Chondrocyte (in vitro differentiated cells): ENCODE results near the gene SLC9A4. TPM values are rescaled to one million over a fixed set of nuclear protein-coding genes. Genes with fewer than 3 reads are reported as not detected.

Source experiments
- DNase-seq: peaks from one replicate; pipeline ENCODE4 v3.0.0; 2021; ENCODE audit warnings: mixed read lengths, low spot score
- H3K27ac Mint-ChIP-seq: one replicate; pipeline ENCODE4 v1.8.0; 2021; ENCODE audit warnings: mild to moderate bottlenecking, moderate library complexity, mixed read lengths; ENCODE audit not compliant: unreplicated experiment
- H3K27me3 Mint-ChIP-seq: 2 replicates; pipeline ENCODE4 v1.8.0; 2021; ENCODE audit warnings: low read depth, mixed read lengths
- H3K36me3 Mint-ChIP-seq: 2 replicates; pipeline ENCODE4 v1.8.0; 2021; ENCODE audit warnings: low read depth, mixed read lengths
- H3K4me1 Mint-ChIP-seq: 2 replicates; pipeline ENCODE4 v1.8.0; 2021; ENCODE audit warnings: low read depth, mild to moderate bottlenecking, mixed read lengths
- H3K4me3 Mint-ChIP-seq: one replicate; pipeline ENCODE4 v1.8.0; 2021; ENCODE audit warnings: mild to moderate bottlenecking, moderate library complexity, mixed read lengths; ENCODE audit not compliant: unreplicated experiment
- H3K9me3 Mint-ChIP-seq: 2 replicates; pipeline ENCODE4 v1.8.0; 2021; ENCODE audit warnings: low read depth, mixed read lengths
- total RNA-seq: library from RNA; stranded (reverse); gene quantifications from 3 replicates; pipeline ENCODE4 v1.2.1, GENCODE V29; 2021
- TF ChIP-seq, protein P1 (sequence below): fragments of 200-600 bp; sonication (generic); IDR thresholded peaks from 2 replicates; pipeline ENCODE4 v1.5.0; 2021; ENCODE audit warnings: antibody characterized with exemption, mild to moderate bottlenecking, moderate library complexity

The SLC9A4 gene
- total RNA-seq, 1 donor from 2014 or later, result not detected

DNA sequence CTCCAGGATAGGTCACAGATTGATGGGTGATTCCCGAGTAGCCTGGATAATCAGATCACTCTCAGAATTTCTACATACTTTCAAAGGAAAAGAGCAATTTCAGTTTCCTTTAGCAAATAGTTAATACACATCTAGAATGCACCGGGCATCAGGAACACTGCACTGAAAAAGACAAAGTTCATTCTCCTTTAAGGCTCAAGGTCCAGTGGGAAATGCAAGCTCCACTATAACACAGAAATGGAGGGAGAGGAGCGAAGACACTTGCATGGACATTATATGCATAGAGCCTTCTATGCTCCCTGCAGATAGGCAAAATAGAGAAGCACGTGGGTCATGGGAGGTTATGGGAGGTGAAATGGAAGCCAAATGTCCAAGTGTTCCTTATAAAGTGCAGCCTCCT lies 49.1 kb downstream of the SLC9A4 start:
- H3K36me3 Mint-ChIP-seq, result no peaks in the 10 kb centered on the region
- no peaks in the 10 kb centered on the region for H3K4me1 Mint-ChIP-seq
- TF ChIP-seq, protein P1, sequence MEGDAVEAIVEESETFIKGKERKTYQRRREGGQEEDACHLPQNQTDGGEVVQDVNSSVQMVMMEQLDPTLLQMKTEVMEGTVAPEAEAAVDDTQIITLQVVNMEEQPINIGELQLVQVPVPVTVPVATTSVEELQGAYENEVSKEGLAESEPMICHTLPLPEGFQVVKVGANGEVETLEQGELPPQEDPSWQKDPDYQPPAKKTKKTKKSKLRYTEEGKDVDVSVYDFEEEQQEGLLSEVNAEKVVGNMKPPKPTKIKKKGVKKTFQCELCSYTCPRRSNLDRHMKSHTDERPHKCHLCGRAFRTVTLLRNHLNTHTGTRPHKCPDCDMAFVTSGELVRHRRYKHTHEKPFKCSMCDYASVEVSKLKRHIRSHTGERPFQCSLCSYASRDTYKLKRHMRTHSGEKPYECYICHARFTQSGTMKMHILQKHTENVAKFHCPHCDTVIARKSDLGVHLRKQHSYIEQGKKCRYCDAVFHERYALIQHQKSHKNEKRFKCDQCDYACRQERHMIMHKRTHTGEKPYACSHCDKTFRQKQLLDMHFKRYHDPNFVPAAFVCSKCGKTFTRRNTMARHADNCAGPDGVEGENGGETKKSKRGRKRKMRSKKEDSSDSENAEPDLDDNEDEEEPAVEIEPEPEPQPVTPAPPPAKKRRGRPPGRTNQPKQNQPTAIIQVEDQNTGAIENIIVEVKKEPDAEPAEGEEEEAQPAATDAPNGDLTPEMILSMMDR, result no peak
- H3K4me3 Mint-ChIP-seq, result no peak overlapping the region
- H3K9me3 Mint-ChIP-seq, result no peaks in the 10 kb centered on the region
- no peak overlapping the region for H3K27ac Mint-ChIP-seq
- no peak for DNase-seq
- no peaks in the 10 kb centered on the region for H3K27me3 Mint-ChIP-seq

DNA sequence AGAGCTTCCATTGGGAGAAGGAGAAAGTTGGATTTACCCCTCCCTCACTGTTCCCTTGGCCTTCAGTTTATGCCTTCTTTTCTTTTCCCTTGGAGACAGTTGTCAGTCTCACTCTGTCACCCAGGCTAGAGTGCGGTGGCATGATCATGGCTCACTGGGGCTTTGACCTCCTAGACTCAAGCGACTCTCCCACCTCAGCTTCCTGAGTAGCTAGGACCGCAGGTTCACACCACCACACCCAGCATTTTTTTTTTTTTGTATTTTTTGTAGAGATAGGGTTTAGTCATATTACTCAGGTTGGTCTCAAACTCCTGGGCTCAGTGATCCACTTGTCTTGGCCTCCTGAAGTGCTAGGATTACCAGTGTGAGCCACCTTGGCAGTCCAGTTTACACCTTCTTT lies 49.9 kb downstream of the SLC9A4 start:
- TF ChIP-seq, protein P1, result no peak
- Mint-ChIP-seq H3K4me1 (no peaks in the 10 kb centered on the region), H3K27ac (no peak overlapping the region), H3K4me3 (no peak overlapping the region), H3K9me3 (no peaks in the 10 kb centered on the region), H3K27me3 (no peaks in the 10 kb centered on the region), H3K36me3 (no peaks in the 10 kb centered on the region)
- DNase-seq, result no peak

- TF ChIP-seq, protein P1, result no peak
- Mint-ChIP-seq H3K4me3 (no peak overlapping the region), H3K36me3 (no peaks in the 10 kb centered on the region), H3K27me3 (no peaks in the 10 kb centered on the region), H3K4me1 (no peaks in the 10 kb centered on the region), H3K27ac (no peak overlapping the region), H3K9me3 (no peaks in the 10 kb centered on the region)
- DNase-seq, result no peak
Observed at GRCh38 chr2:102523651-102524050, 50.6 kb downstream of the SLC9A4 start.

DNA sequence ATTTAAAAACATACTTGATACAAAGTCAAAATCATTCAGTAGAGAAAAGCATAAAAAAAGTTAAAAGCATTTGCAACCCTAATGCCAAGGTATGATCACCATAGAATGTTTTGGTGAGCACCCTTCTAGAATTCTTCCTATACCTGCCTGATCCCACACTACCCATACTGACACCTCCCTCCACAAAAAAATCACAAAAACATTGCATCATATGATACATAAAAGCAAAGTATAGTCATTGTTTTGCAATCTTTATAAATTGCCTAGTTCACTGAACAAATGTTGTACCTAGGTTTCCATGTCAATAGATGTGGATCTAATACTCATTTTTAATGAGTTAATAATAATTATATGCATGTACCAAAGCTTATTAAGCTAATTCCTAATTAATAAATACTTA lies 54.1 kb downstream of the SLC9A4 start:
- no peaks in the 10 kb centered on the region for H3K4me1 Mint-ChIP-seq
- no peak overlapping the region for H3K27ac Mint-ChIP-seq
- no peak overlapping the region for H3K4me3 Mint-ChIP-seq
- peaks cover 7% of the 10 kb centered on the region for H3K27me3 Mint-ChIP-seq
- no peaks in the 10 kb centered on the region for H3K36me3 Mint-ChIP-seq
- TF ChIP-seq, protein P1, result no peak
- no peaks in the 10 kb centered on the region for H3K9me3 Mint-ChIP-seq
- DNase-seq, result no peak

DNA sequence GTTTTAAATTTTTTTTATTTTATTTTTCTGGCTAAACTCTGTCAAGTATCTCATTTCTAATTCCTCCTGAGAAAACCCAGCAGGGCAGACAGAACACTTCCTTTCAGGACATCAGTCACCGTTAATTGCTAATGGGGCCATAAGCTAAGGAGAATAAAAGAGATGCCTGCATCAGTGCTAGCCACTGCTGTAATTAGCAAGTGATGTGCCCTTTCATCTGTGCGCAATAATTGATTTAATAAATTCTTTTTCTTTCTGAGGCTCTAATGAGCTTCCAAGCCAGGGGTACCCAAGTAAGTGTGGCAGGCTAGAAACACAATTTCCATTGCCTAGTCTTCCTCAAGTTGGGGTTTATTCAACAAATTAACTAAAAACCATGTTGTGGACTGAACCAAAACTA lies 65.5 kb downstream of the SLC9A4 start:
- no peaks in the 10 kb centered on the region for H3K4me1 Mint-ChIP-seq
- peaks cover 8% of the 10 kb centered on the region for H3K27me3 Mint-ChIP-seq
- H3K4me3 Mint-ChIP-seq, result no peak overlapping the region
- H3K9me3 Mint-ChIP-seq, result peaks cover 3% of the 10 kb centered on the region
- H3K36me3 Mint-ChIP-seq, result no peaks in the 10 kb centered on the region
- H3K27ac Mint-ChIP-seq, result no peak overlapping the region
- TF ChIP-seq, protein P1, result no peak
- no peak for DNase-seq
